Adipose tissue (tissue), 3 donors: ENCODE results near the gene CCER1. TPM values are rescaled to one million over a fixed set of nuclear protein-coding genes. Genes with fewer than 3 reads are reported as not detected.

ENCODE experiments used
- H3K27ac ChIP-seq: one replicate; pipeline ENCODE4 v1.5.1; 2013; ENCODE audit warnings: low read depth, low read length
- WGBS, 3 donors: extraction: QIAGEN DNeasy Blood & Tissue Kit; methylation state at CpG; one replicate each; pipeline ENCODE4 v1.1.7; 2013; 5-methylcytosine and 5-hydroxymethylcytosine counted together
- polyA plus RNA-seq, 3 donors: library from polyadenylated mRNA; stranded (reverse); fragments of 200-250 nt; gene quantifications; one replicate each; pipeline ENCODE4 v1.2.3, GENCODE V29; 2013
- donor health status: healthy with polysubstance abuse.
- donor health status: Bipolar disorder and iron deficiency.
- donor health status: healthy.

The CCER1 gene
- polyA plus RNA-seq, 3 donors: not detected

GRCh38 chr12:90970911-90971310 lies 15.9 kb upstream of the CCER1 start:
- H3K27ac ChIP-seq: no peak overlapping the region

GRCh38 chr12:90970471-90970870 lies 15.5 kb upstream of the CCER1 start:
- H3K27ac ChIP-seq: no peak overlapping the region

GRCh38 chr12:90969851-90970250 lies 14.9 kb upstream of the CCER1 start:
- H3K27ac ChIP-seq: no peak overlapping the region
- 87 to 93% (median 87%) methylated on average over 2 of the region's 2 CpGs for WGBS, 3 donors

GRCh38 chr12:90969346-90969745 lies 14.4 kb upstream of the CCER1 start:
- H3K27ac ChIP-seq: no peak overlapping the region
- 0 to 57% (median 0%) methylated on average over 1 of the region's 1 CpG for whole genome bisulfite sequencing, 3 donors

DNA sequence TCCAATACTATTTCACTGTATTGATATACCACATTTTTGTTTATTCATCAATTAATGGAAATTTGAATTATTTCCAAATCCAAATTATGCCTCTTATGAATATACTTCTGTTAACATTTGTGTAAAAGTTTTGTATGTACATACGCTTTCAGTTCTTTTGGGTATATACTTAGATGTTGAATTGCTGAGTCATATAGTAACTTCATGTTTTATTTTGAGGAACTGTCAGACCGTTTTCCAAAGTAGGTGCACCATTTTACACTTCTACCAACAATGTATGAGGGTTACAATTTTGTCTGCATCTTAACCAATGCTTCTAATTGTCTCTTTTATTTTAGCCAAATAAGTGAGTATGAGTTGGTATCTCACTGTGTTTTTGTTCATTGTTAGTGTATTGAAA lies 10.2 kb upstream of the CCER1 start:
- WGBS, 3 donors: 74 to 86% (median 80%) methylated on average over 2 of the region's 2 CpGs
- H3K27ac ChIP-seq: no peak overlapping the region

- 46 to 66% (median 58%) methylated on average over 2 of the region's 2 CpGs for WGBS, 3 donors
- H3K27ac ChIP-seq: no peak overlapping the region
Measured at GRCh38 chr12:90964616-90965015, 9.6 kb upstream of the CCER1 start.

DNA sequence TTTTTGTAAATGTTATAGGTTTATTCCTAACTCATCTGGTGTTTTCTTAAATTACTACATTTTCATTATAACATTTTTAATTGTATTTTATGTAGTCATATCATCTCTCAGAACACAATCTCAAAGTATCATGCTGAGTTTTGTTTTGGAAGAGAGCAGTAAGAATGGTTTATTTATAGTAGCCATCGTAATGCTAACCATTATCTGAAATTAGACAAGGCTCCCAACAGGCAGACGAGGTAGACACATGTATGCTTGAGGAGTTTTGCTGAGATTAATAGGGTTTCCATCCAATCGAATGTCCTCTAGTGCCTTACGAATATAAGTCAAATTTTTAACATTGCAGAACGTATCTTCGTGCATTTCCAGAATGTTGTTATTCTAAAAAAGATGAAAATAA lies 9.0 kb upstream of the CCER1 start:
- no peak overlapping the region for H3K27ac ChIP-seq
- WGBS, 3 donors: 73 to 87% (median 86%) methylated on average over 6 of the region's 6 CpGs

GRCh38 chr12:90961154-90961553 lies 6.2 kb upstream of the CCER1 start:
- WGBS, 3 donors: 90 to 92% (median 92%) methylated on average over 4 of the region's 4 CpGs
- H3K27ac ChIP-seq: no peak overlapping the region

DNA sequence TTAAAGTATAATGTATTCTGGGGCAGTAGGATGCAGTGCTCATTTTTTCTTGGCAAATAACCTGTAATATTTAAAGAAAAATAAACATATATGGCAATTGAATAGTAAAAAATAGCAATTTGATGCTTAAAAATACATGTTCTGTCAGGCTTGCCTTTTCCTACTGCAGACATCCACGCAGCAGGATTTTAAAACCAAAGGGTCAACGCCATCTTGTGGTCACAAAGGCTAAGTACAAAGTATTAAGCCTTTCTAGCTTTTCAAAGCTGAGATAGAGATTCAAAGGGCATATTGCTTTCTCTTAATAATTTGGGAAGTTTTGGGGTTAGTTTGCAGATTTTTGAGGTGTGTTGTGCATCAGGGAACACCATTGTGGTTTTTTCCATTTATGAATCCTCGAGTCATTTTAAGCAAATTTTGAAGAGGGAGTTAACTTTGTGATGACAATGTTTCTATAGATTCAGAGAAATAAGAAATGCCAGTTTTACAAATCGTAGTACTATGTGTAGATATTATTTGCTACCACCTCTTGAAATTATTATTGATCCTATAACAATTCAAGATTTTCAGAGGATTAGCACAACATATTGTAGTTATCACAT lies 4.7 kb upstream of the CCER1 start:
- no peak overlapping the region for H3K27ac ChIP-seq
- whole genome bisulfite sequencing, 3 donors: 2 to 7% (median 2%) methylated on average over 4 of the region's 4 CpGs

- WGBS, 3 donors: 55 to 58% (median 58%) methylated on average over 4 of the region's 4 CpGs
- no peak overlapping the region for H3K27ac ChIP-seq
Measured at GRCh38 chr12:90959032-90959431, 4.1 kb upstream of the CCER1 start.

DNA sequence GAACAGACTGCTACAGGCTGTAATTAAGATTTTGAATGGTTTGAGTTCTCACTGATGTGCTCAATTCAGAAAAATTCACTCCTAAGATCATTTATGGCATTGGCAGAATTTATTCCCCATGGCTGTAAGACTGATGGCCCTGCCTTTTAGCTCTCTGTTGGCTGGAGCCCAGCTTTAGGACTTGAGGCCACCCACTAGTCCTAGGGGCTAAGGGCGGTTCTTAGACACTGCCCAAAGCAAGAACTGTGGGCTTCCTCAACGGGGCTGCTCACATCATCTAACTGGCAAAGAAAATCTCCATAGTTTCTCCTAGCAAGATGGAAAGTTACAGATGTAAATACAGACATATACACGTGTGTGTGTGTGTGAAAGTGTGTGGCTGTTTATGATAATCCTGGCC lies 3.4 kb upstream of the CCER1 start:
- H3K27ac ChIP-seq: no peak overlapping the region
- 61 to 68% (median 67%) methylated on average over 3 of the region's 3 CpGs for WGBS, 3 donors

DNA sequence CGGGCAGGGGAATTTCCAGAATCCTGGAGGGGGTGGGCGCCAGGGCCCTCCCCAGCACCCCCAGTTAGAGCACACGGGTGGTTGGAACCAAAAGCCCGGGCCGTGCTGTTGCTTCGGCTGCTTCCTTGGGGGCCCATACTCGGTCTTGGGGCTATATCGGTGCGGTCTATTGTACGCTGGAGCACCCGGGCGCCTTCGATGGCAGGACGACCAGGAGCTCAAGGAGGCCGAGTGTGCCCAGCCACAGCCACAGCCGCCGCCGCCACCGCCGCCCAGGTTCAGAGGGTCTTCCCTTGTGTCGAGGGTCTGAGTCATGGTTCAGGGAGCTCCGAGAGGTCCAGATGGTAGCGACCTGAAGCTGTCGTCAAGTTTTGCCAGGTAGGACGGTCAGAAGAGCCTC lies 548 bp downstream of the CCER1 start:
- WGBS, 3 donors: 92 to 97% (median 96%) methylated on average over 22 to 25 of the region's 25 CpGs
- no peak overlapping the region for H3K27ac ChIP-seq

DNA sequence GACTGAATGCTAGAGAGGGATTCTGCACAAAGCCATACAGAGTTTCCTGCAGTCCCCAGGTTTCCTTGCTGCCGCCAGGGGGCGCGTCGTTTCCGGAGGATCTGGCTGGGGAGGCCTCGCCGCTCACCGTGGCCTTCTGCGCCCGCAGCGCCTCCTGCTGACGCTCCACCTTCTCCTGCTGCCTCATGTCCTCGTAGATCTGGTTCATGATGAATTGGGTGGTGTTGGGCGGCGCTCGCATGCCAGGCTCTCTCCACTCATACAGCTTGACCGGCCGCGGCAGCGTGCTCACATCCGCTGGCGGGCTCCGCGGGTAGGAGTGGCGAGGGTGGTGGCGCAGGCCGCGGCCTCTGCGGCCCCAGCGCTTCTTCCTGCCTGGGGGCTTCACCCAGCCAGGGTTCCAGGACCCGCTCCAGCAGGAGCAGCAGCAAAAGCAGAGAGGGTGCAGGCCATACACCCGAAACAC lies 987 bp downstream of the CCER1 start:
- H3K27ac ChIP-seq: no peak overlapping the region
- WGBS, 3 donors: 76 to 81% (median 79%) methylated on average over 31 to 32 of the region's 32 CpGs

- H3K27ac ChIP-seq: no peak overlapping the region
Measured at GRCh38 chr12:90951432-90952105, 3.4 kb downstream of the CCER1 start.

- 96 to 98% (median 96%) methylated on average over 7 of the region's 7 CpGs for WGBS, 3 donors
- no peak overlapping the region for H3K27ac ChIP-seq
Measured at GRCh38 chr12:90947869-90948268, 7.1 kb downstream of the CCER1 start.

- H3K27ac ChIP-seq: no peak overlapping the region
- 16 to 56% (median 47%) methylated on average over 1 of the region's 1 CpG for WGBS, 3 donors
Measured at GRCh38 chr12:90945070-90945649, 9.8 kb downstream of the CCER1 start.

- no peak overlapping the region for H3K27ac ChIP-seq
- 69 to 74% (median 71%) methylated on average over 1 of the region's 1 CpG for WGBS, 3 donors
Measured at GRCh38 chr12:90943255-90943654, 11.7 kb downstream of the CCER1 start.

DNA sequence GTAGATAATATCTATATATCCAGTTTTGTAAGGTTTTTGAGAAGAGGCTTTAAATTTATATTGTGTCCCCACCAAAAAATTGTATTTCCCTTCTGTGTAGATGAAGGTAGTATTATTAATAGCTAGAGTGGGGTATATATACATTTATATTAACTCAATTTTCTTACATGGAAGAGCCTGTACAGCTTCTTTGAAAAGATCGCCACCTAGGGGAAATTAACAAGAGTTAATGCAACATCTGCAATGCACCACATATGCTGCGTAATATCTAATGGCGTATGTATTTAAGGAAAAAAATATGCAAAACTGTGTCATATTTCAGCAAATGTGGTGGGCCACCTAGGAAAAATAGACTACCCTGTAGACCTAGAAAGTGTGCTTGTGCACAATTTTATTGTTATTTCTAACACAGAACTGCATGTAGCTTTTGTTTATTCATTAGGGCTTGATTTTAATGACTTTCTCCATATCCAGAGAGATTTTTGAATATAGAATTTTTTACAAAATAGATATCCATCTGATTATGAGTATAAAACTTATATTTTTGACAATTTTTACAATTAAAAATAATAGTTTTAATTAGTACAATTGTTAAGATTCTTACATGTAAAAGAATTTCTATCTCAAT lies 14.0 kb downstream of the CCER1 start:
- no peak overlapping the region for H3K27ac ChIP-seq
- WGBS, 3 donors: 48 to 58% (median 48%) methylated on average over 3 of the region's 3 CpGs

DNA sequence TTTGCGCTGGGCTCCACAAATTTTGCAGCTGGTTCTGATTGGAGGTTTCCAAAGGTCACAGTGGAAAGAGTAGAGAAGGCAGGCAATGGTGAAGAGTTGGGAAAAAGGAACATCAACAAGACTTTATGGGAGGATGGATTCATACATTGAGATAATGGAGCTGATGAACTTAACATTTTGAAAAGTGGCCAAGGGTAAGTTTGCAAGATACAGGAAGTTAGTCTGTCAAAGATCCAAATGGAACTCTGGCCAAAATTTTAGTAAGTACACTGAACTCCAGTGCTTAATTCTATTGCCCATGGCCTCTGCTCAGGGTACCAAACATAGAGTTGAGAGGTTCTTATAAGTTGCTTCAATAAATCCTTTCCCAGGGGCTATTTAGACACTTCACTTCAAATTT lies 15.6 kb downstream of the CCER1 start:
- H3K27ac ChIP-seq: no peak overlapping the region
- 88 to 91% (median 90%) methylated on average over 1 of the region's 1 CpG for WGBS, 3 donors

- H3K27ac ChIP-seq: no peak overlapping the region
- WGBS, 3 donors: 45 to 69% (median 50%) methylated on average over 6 of the region's 6 CpGs
Measured at GRCh38 chr12:90938451-90938850, 16.5 kb downstream of the CCER1 start.
